Activated T-cell treated with anti-CD3 and anti-CD28 coated beads for 24 hours (primary cell): ENCODE data around the gene SEC14L6.

Experiments used
- DNase-seq: peaks from one replicate; pipeline ENCODE4 v3.0.0-alpha.2; 2020; ENCODE audit warnings: low read depth

Gene SEC14L6

GRCh38 chr22:30535182-30535581, 11.4 kb downstream of the SEC14L6 start:
- no peak for DNase-seq

GRCh38 chr22:30531651-30532608, 14.6 kb downstream of the SEC14L6 start:
- no peak for DNase-seq

- DNase-seq: no peak
Observed at GRCh38 chr22:30526656-30527055, 19.9 kb downstream of the SEC14L6 start.

- no peak for DNase-seq
Observed at GRCh38 chr22:30523646-30524489, 22.7 kb downstream of the SEC14L6 start.

GRCh38 chr22:30521368-30522156, 25.0 kb downstream of the SEC14L6 start:
- DNase-seq: no peak

- DNase-seq: no peak
Observed at GRCh38 chr22:30519842-30520425, 26.6 kb downstream of the SEC14L6 start.

- no peak for DNase-seq
Observed at GRCh38 chr22:30516731-30517130, 29.8 kb downstream of the SEC14L6 start.

DNA sequence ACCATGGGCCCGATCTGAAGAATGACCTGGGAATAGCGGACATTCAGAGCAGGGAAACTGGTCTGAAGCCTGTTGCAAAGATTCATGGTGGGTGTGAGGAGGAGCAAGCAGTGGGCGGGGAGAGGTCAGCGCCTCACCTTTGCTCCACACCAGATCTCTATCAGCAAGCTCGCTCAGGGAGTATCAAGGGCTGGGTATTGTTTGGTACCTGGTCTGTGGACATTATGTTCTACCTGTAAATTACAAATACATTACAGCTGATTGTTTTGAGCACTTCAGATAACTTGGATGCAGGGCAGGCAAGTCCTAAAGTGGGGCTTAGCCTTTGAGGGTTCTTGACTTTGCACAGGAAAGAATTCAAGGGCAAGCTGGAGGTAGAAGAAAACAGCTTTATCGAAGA, 30.3 kb downstream of the SEC14L6 start:
- no peak for DNase-seq

DNA sequence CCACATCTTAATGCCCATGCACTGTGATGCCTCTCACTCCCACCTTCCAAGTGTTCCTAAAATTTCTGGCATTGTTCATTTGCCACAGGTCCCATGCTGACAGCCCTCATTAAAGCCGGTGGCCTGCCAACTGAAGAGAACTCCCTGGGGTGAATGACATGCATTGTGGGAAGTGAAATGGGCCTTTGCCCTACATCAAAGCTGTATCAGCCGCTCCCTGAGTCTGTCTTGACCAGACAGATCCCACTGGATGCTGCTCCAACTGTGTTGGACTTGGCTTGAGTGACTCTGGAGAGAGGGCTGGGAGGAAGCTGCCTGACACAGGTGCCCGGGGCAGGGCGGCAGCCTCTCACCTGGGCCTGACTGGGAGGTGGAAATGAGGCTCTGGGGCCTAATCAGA, 32.3 kb downstream of the SEC14L6 start:
- no peak for DNase-seq

DNA sequence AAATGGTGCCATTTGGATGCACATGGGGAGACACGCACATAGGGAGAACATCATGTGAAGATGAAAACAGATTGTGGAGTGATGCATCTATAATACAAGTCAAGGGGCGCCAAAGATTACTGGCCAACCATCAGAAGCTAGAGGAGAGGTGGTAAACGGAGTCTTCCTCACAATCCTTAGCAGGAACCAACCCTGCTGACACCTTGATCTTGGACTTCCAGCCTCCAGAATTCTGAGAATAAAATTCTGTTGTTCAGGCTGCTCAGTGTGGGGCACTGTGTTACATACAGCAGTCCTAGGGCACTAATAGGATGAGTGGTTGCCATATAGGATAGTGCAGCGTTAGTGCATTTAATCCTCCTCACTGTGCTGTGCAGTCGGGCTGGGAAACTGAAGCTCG, 33.1 kb downstream of the SEC14L6 start:
- no peak for DNase-seq

GRCh38 chr22:30511911-30512310, 34.6 kb downstream of the SEC14L6 start:
- DNase-seq: no peak

DNA sequence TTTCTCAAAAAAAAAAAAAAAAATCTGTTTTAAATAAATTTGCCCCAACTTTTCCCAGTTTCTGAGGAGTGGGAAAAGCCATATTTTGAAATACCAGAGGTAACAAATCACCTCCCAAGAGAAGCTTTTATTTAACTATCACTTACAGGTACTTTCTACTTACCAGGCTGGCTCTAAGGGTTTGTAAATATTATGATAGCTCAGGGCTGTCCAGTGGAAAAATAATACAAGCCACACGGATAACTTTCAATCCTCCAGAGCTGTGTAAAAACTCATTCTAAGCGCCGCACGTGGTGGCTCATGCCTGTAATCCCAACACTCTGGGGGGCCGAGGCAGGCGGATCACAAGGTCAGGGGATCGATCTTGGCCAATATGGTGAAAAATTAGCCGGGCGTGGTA, 35.4 kb downstream of the SEC14L6 start:
- no peak for DNase-seq

DNA sequence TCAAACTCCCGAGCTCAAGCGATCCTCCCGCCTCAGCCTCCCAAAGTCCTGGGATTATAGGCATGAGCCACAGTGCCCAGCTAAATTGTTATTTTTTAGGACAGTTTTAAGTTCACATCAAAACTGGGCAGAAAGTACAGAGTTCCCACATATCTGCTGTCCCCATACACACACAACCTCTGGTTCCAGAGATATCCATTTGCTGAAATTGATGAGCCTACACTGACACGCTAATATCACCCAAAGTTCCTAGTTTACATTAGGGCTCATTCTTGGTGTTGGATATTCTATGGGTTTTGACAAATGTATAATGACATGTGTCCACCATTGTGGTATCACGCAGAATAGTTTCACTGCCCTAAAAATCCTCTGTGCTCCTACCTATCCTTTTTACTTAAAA, 38.3 kb downstream of the SEC14L6 start:
- no peak for DNase-seq

DNA sequence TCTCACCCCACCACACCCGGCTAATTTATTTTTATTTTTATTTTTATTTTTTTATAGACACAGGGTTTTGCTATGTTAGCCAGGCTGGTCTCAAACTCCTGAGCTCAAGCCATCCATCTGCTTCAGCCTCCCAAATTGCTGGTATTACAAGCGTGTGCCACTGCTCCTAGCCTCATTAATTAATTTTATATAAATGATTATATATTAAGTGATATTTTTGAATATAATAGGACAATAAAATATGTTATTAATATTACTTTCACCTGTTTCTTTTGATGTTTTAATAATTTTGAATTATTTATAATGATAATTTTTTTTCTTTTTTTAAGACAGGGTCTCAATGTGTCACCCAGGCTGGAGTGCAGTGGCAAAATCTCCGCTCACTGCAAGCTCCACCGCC, 38.9 kb downstream of the SEC14L6 start:
- DNase-seq: no peak

DNA sequence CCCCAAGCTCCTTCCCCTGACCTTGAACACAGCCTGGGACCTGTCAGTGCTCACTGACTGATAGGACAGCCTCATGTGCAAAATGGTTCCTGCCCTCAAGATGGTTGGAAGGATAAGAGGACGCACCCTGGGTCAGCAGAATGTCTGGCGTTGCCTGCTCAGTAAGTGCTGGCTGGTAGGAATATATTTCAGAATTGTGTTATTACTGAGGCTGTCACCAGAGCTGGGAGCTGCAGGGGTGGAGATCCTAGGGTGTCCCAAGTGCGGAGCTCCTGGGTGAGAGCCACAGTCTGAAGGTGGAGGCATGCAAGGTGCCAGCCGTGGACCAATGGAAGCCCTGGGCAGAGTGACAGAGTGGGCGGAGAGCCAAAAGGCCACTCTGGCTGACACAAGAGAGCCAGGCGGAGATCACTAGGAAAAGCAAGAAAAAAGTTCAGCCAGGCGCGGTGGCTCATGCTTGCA, 40.0 kb downstream of the SEC14L6 start:
- no peak for DNase-seq

DNA sequence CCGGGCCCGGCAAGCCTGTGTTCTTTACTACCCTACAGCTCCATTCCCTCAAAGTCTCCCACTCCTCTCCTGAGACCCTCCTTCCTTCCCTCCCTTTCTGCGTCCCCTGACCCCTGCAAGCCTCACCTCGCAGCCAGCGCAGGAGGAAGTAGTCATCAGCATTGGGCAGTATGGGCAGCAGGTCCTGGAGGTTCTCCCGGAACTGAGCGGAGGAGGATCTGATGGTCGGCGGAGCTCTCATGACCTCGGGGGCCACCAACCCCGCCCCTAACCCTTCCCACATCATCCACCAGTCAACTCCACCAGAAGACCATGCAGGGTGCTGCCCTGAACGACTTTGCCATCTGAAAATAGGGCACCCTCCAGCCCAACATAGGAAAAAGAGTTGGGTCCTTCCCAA, 43.0 kb downstream of the SEC14L6 start:
- no peak for DNase-seq

DNA sequence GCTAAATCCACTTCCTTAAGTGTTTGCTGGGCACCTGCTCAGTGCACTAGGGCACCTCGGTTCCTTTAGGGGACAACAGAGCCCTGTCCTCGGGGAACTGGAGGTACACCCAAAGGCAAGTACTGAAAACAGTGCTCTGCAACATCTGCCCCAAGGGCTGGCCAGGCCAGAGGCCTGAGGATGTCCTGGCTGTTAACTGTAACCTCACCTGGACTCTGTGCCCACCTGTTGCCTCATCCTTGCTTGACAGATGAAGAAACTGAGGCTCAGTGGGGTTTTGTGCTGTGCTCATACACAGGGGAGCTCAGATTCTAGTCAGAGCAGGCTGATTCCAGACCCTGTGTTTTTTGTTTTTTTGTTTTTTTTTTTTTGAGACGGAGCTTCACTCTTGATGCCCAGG, 43.6 kb downstream of the SEC14L6 start:
- DNase-seq: no peak

GRCh38 chr22:30502153-30502552, 44.4 kb downstream of the SEC14L6 start:
- no peak for DNase-seq

DNA sequence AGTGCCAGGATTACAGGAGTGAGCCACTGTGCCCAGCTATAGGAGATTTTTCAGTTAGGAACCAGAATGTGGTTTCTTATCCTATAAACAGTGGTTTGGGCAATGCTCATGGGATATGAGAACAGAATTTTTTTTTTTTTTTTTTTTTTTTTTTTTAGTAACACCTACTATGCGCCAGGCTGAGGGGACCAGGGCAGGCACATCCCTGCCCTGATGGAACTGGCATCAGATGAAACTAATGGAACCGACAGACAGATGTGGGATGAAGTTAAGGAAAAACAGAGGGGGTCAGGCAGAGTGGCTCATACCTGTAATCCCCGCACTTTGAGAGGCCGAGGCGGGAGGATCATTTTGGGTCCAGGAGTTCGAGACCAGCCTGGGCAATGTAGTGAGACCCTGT, 45.9 kb downstream of the SEC14L6 start:
- DNase-seq: no peak

DNA sequence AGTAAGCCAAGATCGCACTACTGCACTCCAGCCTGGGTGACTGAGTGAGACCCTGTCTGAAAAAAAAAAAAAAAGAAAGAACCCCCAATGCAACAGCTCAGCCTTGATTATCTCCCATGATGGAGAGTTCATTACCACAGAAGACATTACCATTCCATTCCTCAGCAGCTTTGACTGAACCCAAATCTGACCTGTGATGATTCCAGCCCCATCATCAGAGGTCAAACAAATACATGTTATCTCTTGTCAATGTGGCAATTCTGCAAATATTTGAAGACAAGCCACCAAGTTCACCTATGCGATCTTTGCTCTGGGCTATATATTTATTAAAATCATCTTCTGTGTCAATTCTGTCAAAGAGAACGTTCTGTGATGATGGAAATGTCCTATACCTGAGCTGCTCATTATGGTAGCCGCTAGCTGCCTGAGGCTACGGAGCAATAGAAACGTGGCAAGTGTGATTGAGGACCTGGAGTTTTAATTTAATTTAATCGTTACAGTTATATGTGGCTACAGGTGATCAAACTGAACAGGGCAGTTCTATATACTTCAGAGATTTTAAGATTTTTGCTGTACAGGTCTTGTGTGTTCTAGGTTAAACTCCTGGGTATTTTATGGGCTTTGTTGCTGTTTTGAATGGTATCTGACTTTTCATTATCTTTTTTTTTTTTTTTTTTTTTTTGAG, 48.9 kb downstream of the SEC14L6 start:
- no peak for DNase-seq
